Liver (tissue), 9 donors: ENCODE measurements around the gene ANKRD49. TPM values are rescaled to one million over a fixed set of nuclear protein-coding genes. Genes with fewer than 3 reads are reported as not detected.

Source experiments
- DNase-seq: peaks from one replicate; pipeline ENCODE4 v3.0.0-alpha.2; 2017; ENCODE audit warnings: low spot score
- H3K27ac ChIP-seq, 2 donors: one replicate each; pipeline ENCODE4 v1.7.0; 2013; ENCODE audit warnings: inconsistent platforms in 2 of 2, low read length in 2 of 2, control low read depth in 1 of 2, low read depth in 1 of 2, mild to moderate bottlenecking in 1 of 2
- H3K27me3 ChIP-seq, 4 donors: one replicate each; pipeline versions ENCODE4 v1.6.1 to v1.7.0; 2013; ENCODE audit warnings: low read length in 3 of 4, inconsistent platforms in 1 of 4, mild to moderate bottlenecking in 1 of 4, moderate library complexity in 1 of 4; ENCODE audit not compliant: control insufficient read depth in 4 of 4, insufficient read depth in 4 of 4
- H3K36me3 ChIP-seq, 4 donors: one replicate each; pipeline versions ENCODE4 v1.6.1 to v1.7.0; 2013; ENCODE audit warnings: low read length in 3 of 4, mild to moderate bottlenecking in 3 of 4, low read depth in 1 of 4, moderate library complexity in 1 of 4; ENCODE audit not compliant: control insufficient read depth in 4 of 4, insufficient read depth in 3 of 4
- H3K4me1 ChIP-seq, 4 donors: one replicate each; pipeline versions ENCODE4 v1.6.1 to v1.7.0; 2013; ENCODE audit warnings: low read length in 3 of 4, mild to moderate bottlenecking in 3 of 4, moderate library complexity in 1 of 4; ENCODE audit not compliant: control insufficient read depth in 4 of 4, insufficient read depth in 4 of 4
- H3K4me3 ChIP-seq, 3 donors: one replicate each; pipeline versions ENCODE4 v1.6.1 to v1.7.0; 2013; ENCODE audit warnings: low read length in 3 of 3, control low read depth in 1 of 3, low read depth in 1 of 3, mild to moderate bottlenecking in 1 of 3
- H3K9ac ChIP-seq, 2 donors: one replicate each; pipeline ENCODE4 v1.7.0; 2013; ENCODE audit warnings: low read length in 2 of 2, mild to moderate bottlenecking in 2 of 2, moderate library complexity in 2 of 2, control low read depth in 1 of 2, low read depth in 1 of 2
- H3K9me3 ChIP-seq, 4 donors: one replicate each; pipeline versions ENCODE4 v1.6.1 to v1.7.0; 2013; ENCODE audit warnings: low read length in 3 of 4; ENCODE audit not compliant: control insufficient read depth in 4 of 4
- CTCF ChIP-seq: fragments of 150-350 bp; IDR thresholded peaks from 2 replicates; pipeline ENCODE4 v1.5.1; 2017; ENCODE audit warnings: improper control_type of control experiment, low read depth, low read length; ENCODE audit not compliant: missing input control
- EGR1 ChIP-seq, 2 donors: IDR thresholded peaks; 2 replicates each; pipeline ENCODE4 v1.6.1; 2016 to 2018; ENCODE audit warnings: antibody characterized with exemption in 2 of 2, low read depth in 2 of 2
- FOXA1 ChIP-seq: IDR thresholded peaks from 2 replicates; pipeline ENCODE4 v1.6.1; 2016; ENCODE audit warnings: antibody characterized with exemption
- FOXA2 ChIP-seq: IDR thresholded peaks from 2 replicates; pipeline ENCODE4 v1.6.1; 2016; ENCODE audit warnings: antibody characterized with exemption
- GABPA ChIP-seq, 2 donors: IDR thresholded peaks in 1 of 2; conservative IDR thresholded peaks in 1 of 2; 2 replicates each; pipeline ENCODE4 v1.6.1; 2016; ENCODE audit warnings: antibody characterized with exemption in 2 of 2, mild to moderate bottlenecking in 1 of 2, moderate library complexity in 1 of 2
- HNF4A ChIP-seq, 2 donors: conservative IDR thresholded peaks; 2 replicates each; pipeline ENCODE4 v1.6.1; 2016; ENCODE audit warnings: antibody characterized with exemption in 2 of 2, mild to moderate bottlenecking in 2 of 2
- HNF4G ChIP-seq: IDR thresholded peaks from 2 replicates; pipeline ENCODE4 v1.6.1; 2016; ENCODE audit warnings: antibody characterized with exemption
- JUND ChIP-seq, 2 donors: IDR thresholded peaks; 2 replicates each; pipeline ENCODE4 v1.6.1; 2016; ENCODE audit warnings: antibody characterized with exemption in 2 of 2
- NR2F2 ChIP-seq: IDR thresholded peaks from 2 replicates; pipeline ENCODE4 v1.6.1; 2016; ENCODE audit warnings: antibody characterized with exemption
- RAD21 ChIP-seq, 2 donors: IDR thresholded peaks; 2 replicates each; pipeline ENCODE4 v1.6.1; 2016; ENCODE audit warnings: antibody characterized with exemption in 2 of 2, mild to moderate bottlenecking in 2 of 2
- REST ChIP-seq: IDR thresholded peaks from 2 replicates; pipeline ENCODE4 v1.6.1; 2016; ENCODE audit warnings: antibody characterized with exemption, mild to moderate bottlenecking
- RXRA ChIP-seq, 2 donors: IDR thresholded peaks; 2 replicates each; pipeline ENCODE4 v1.6.1; 2017 to 2018; ENCODE audit warnings: antibody characterized with exemption in 2 of 2, mild to moderate bottlenecking in 1 of 2
- SP1 ChIP-seq: IDR thresholded peaks from 2 replicates; pipeline ENCODE4 v1.6.1; 2018; ENCODE audit warnings: antibody characterized with exemption, mild to moderate bottlenecking
- TAF1 ChIP-seq: conservative IDR thresholded peaks from 2 replicates; pipeline ENCODE4 v1.6.1; 2016; ENCODE audit warnings: antibody characterized with exemption, mild to moderate bottlenecking
- YY1 ChIP-seq: IDR thresholded peaks from 2 replicates; pipeline ENCODE4 v1.6.1; 2016; ENCODE audit warnings: antibody characterized with exemption, mild to moderate bottlenecking
- WGBS: extraction: QIAGEN DNeasy Blood & Tissue Kit; methylation state at CpG from one replicate; pipeline ENCODE4 v1.1.7; 2013; 5-methylcytosine and 5-hydroxymethylcytosine counted together
- polyA plus RNA-seq, 2 donors: library from polyadenylated mRNA; stranded (reverse) in 1 of 2; unstranded in 1 of 2; fragments of 200-250 nt in 1 of 2; fragments of >200 nt in 1 of 2; fragmentation: Nextera tagmentation in 1 of 2; extraction: Ambion mirVana in 1 of 2; gene quantifications; one replicate each; pipeline versions ENCODE4 v1.2.1 to v1.2.3, GENCODE V29; 2013 to 2015
- total RNA-seq, 2 donors: library from RNA; depleted of rRNA; stranded (reverse); fragments of >200 nt; gene quantifications; one replicate each; pipeline ENCODE4 v1.2.3, GENCODE V29; 2014
- TF ChIP-seq, protein P1 (sequence below): IDR thresholded peaks from 2 replicates; pipeline ENCODE4 v1.6.1; 2016; ENCODE audit warnings: antibody characterized with exemption
- TF ChIP-seq, protein P2 (sequence below): IDR thresholded peaks from 2 replicates; pipeline ENCODE4 v1.6.1; 2016; ENCODE audit warnings: antibody characterized with exemption
- TF ChIP-seq, protein P3 (sequence below): IDR thresholded peaks from 2 replicates; pipeline ENCODE4 v1.6.1; 2016; ENCODE audit warnings: antibody characterized with exemption
- donor health status: healthy.
- donor health status: healthy.
- donor health status: healthy.
- donor health status: healthy.
- donor health status: healthy.

Gene ANKRD49
- total and polyA plus RNA-seq, 4 donors = 5.4 to 12.3 (median 9.8) TPM

GRCh38 chr11:94526645-94527438 lies 33.1 kb downstream of the ANKRD49 start:
- DNase-seq = no peak
- H3K9ac ChIP-seq = no peak overlapping the region
- H3K36me3 ChIP-seq = no peaks in the 10 kb centered on the region
- H3K9me3 ChIP-seq = no peaks in the 10 kb centered on the region
- no peaks in the 10 kb centered on the region for H3K4me1 ChIP-seq
- H3K4me3 ChIP-seq = no peak overlapping the region
- H3K27ac ChIP-seq = no peak overlapping the region
- TF ChIP-seq RAD21 (IDR thresholded peaks at IDR 0.05) (no peak), CTCF (no peak), TAF1 (no peak), HNF4A (conservative IDR thresholded peaks at IDR 0.05) (no peak), REST (no peak)
- no peaks in the 10 kb centered on the region for H3K27me3 ChIP-seq
- WGBS = 71% methylated on average over 4 of the region's 4 CpGs

GRCh38 chr11:94528551-94528950 lies 34.8 kb downstream of the ANKRD49 start:
- TF ChIP-seq TAF1 (no peak), HNF4G (no peak), REST (no peak), RAD21 (IDR thresholded peaks at IDR 0.05) (no peak), HNF4A (conservative IDR thresholded peaks at IDR 0.05) (no peak), GABPA (IDR thresholded peaks at IDR 0.05 in 1 of 2, conservative IDR thresholded peaks at IDR 0.05 in 1 of 2) (no peak), CTCF (no peak), NR2F2 (no peak), RXRA (IDR thresholded peaks at IDR 0.05) (no peak), SP1 (no peak), JUND (IDR thresholded peaks at IDR 0.05) (no peak), EGR1 (IDR thresholded peaks at IDR 0.05; ENCODE audit: low read depth in 2 of 2) (no peak), FOXA2 (no peak), YY1 (no peak), FOXA1 (no peak)
- TF ChIP-seq, protein P1, sequence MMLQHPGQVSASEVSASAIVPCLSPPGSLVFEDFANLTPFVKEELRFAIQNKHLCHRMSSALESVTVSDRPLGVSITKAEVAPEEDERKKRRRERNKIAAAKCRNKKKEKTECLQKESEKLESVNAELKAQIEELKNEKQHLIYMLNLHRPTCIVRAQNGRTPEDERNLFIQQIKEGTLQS = no peak
- TF ChIP-seq, protein P2, sequence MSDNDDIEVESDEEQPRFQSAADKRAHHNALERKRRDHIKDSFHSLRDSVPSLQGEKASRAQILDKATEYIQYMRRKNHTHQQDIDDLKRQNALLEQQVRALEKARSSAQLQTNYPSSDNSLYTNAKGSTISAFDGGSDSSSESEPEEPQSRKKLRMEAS = no peak
- TF ChIP-seq, protein P3, sequence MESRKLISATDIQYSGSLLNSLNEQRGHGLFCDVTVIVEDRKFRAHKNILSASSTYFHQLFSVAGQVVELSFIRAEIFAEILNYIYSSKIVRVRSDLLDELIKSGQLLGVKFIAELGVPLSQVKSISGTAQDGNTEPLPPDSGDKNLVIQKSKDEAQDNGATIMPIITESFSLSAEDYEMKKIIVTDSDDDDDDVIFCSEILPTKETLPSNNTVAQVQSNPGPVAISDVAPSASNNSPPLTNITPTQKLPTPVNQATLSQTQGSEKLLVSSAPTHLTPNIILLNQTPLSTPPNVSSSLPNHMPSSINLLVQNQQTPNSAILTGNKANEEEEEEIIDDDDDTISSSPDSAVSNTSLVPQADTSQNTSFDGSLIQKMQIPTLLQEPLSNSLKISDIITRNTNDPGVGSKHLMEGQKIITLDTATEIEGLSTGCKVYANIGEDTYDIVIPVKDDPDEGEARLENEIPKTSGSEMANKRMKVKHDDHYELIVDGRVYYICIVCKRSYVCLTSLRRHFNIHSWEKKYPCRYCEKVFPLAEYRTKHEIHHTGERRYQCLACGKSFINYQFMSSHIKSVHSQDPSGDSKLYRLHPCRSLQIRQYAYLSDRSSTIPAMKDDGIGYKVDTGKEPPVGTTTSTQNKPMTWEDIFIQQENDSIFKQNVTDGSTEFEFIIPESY = no peak

More at GRCh38 chr11:94528551-94528950, 34.8 kb downstream of the ANKRD49 start:
- H3K27ac ChIP-seq = no peak overlapping the region
- no peak overlapping the region for H3K4me3 ChIP-seq
- H3K9me3 ChIP-seq = no peaks in the 10 kb centered on the region
- no peaks in the 10 kb centered on the region for H3K27me3 ChIP-seq
- H3K4me1 ChIP-seq = no peaks in the 10 kb centered on the region
- no peak for DNase-seq
- H3K9ac ChIP-seq = no peak overlapping the region
- no peaks in the 10 kb centered on the region for H3K36me3 ChIP-seq
